ENCODE data around the gene ACAA2.

ACAA2 gene

DNA sequence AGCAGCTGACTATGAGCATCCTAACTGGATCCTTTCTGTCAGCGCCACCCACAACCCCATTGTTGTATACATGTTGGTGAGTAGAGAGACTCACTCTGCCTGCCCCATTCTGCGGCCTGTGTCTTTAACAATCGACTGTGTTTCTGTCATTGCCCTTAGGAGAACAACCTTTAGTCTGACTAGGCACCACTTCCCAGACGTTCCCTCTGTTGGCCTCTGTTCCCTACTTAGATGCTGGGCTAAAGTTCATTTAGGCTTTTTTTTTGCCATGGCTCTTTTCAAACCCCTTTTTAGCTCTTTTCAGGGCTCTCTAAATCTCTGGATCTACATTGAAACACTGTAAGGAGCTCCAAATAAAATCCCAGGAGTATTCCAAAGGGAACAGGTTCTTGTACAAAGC is 20.5 kb upstream of the ACAA2 start:
- Histone ChIP-seq H3K27ac (no peak overlapping the region), H3K36me3 (no peaks in the 10 kb centered on the region)
- TF ChIP-seq, protein P1, sequence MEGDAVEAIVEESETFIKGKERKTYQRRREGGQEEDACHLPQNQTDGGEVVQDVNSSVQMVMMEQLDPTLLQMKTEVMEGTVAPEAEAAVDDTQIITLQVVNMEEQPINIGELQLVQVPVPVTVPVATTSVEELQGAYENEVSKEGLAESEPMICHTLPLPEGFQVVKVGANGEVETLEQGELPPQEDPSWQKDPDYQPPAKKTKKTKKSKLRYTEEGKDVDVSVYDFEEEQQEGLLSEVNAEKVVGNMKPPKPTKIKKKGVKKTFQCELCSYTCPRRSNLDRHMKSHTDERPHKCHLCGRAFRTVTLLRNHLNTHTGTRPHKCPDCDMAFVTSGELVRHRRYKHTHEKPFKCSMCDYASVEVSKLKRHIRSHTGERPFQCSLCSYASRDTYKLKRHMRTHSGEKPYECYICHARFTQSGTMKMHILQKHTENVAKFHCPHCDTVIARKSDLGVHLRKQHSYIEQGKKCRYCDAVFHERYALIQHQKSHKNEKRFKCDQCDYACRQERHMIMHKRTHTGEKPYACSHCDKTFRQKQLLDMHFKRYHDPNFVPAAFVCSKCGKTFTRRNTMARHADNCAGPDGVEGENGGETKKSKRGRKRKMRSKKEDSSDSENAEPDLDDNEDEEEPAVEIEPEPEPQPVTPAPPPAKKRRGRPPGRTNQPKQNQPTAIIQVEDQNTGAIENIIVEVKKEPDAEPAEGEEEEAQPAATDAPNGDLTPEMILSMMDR (IDR thresholded peaks at IDR 0.05) = no peak

DNA sequence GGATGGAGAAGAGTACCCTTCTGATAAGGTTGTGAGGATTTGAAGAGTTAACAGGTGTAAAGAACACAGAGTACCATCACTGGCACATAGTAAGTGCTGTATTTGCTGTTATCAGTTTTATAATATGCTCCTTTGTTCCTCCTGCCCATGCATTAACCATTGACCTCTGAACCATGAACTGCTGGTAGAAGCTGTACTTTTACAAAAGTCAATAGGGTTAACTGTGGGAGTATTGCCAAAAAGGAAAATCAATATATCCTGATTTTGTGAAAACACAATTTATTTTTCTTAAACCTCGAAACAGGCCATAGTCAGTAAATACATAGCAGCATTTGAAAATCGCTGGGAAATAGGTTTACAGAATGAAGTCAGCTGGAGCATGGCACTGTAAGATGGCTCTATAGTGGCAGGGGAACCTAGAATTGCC is 18.9 kb upstream of the ACAA2 start:
- peaks cover 11% of the 10 kb centered on the region for H3K27me3 ChIP-seq
- TF ChIP-seq, protein P1 (IDR thresholded peaks at IDR 0.05) = no peak
- H3K9me3 ChIP-seq = no peaks in the 10 kb centered on the region
- H3K36me3 ChIP-seq = no peaks in the 10 kb centered on the region
- no peak overlapping the region for H3K4me3 ChIP-seq (ENCODE audit: low read depth in 1 of 2, low read length in 1 of 2)
- H3K27ac ChIP-seq = no peak overlapping the region
- H3K4me1 ChIP-seq (ENCODE audit: control insufficient read depth in 1 of 2, insufficient read depth in 1 of 2, low read depth in 1 of 2, low read length in 1 of 2) = no peaks in the 10 kb centered on the region

More for the DNA sequence above, 20.5 kb upstream of the ACAA2 start:
- Histone ChIP-seq H3K4me3 (ENCODE audit: low read depth in 1 of 2, low read length in 1 of 2) (no peak overlapping the region), H3K4me1 (ENCODE audit: control insufficient read depth in 1 of 2, insufficient read depth in 1 of 2, low read depth in 1 of 2, low read length in 1 of 2) (no peaks in the 10 kb centered on the region), H3K9me3 (no peaks in the 10 kb centered on the region), H3K27me3 (peaks cover 11% of the 10 kb centered on the region)

DNA sequence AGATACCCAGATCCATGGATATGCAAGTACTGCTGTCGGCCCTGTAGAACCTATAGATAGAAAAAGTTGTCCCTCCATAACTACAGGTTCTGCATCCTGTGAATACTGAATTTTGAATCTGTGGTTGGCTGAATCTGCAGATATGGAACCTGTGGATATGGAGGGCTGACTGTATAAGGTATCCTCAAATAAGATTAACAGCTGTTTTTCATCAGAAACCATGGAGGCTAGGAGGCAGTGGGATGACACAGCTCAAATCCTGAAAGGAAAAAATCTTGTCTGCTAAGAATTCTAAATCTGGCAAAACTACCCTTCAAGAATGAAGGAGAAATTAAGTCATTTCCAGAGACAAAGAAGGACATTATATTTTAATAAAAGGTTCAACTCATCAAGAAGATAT is 14.7 kb upstream of the ACAA2 start:
- no peaks in the 10 kb centered on the region for H3K36me3 ChIP-seq

DNA sequence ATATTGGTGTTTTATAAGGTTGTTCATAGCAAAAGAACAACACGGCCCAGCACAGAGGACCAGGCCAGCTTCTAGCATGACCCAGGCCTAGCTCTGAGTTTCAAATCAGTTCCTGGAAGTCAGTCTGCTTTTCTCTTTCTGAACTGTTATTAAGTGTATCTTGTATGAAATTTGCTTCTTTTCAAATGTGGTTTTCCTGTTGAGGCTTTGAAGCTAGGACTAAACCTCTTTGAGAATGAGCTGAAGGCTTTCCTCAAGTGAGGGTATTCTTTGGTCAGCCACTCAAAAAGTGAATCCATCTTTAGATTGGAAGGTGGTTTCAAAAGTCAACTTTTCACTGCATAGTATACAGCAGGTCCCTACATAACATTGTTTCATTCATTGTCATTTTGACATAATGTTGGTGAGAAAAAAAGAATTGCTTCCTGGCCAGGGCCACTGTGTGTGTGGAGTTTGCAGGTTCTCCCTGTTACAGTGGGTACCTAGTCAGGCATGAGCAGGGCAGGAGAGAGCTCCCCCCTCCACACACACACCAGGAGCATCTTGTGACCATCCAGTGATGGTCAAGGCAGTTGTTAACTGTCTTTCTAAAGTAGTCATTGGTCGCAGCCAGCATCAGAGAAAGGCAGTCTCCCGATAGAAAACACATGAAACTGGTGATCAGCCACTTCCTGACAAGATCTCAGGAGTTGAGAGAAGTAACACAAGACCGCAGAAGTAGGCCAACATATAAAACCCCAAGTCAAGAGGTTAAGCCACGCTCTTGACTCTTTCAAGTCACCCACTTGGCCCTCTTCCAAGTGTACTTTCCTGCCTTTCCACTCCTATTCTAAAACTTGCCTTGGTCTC is 6.7 kb upstream of the ACAA2 start:
- Histone ChIP-seq H3K4me3 (ENCODE audit: low read depth in 1 of 2, low read length in 1 of 2) (no peak overlapping the region), H3K9me3 (no peaks in the 10 kb centered on the region), H3K36me3 (no peaks in the 10 kb centered on the region), H3K27me3 (peaks cover 4% of the 10 kb centered on the region), H3K27ac (no peak overlapping the region), H3K4me1 (ENCODE audit: control insufficient read depth in 1 of 2, insufficient read depth in 1 of 2, low read depth in 1 of 2, low read length in 1 of 2) (no peaks in the 10 kb centered on the region)
- TF ChIP-seq, protein P1 (IDR thresholded peaks at IDR 0.05) = no peak

More for the DNA sequence above, 14.7 kb upstream of the ACAA2 start:
- no peaks in the 10 kb centered on the region for H3K9me3 ChIP-seq
- TF ChIP-seq, protein P1 (IDR thresholded peaks at IDR 0.05) = no peak
- H3K4me1 ChIP-seq (ENCODE audit: control insufficient read depth in 1 of 2, insufficient read depth in 1 of 2, low read depth in 1 of 2, low read length in 1 of 2) = no peaks in the 10 kb centered on the region
- no peak overlapping the region for H3K27ac ChIP-seq
- H3K27me3 ChIP-seq = no peaks in the 10 kb centered on the region
- H3K4me3 ChIP-seq (ENCODE audit: low read depth in 1 of 2, low read length in 1 of 2) = no peak overlapping the region

DNA sequence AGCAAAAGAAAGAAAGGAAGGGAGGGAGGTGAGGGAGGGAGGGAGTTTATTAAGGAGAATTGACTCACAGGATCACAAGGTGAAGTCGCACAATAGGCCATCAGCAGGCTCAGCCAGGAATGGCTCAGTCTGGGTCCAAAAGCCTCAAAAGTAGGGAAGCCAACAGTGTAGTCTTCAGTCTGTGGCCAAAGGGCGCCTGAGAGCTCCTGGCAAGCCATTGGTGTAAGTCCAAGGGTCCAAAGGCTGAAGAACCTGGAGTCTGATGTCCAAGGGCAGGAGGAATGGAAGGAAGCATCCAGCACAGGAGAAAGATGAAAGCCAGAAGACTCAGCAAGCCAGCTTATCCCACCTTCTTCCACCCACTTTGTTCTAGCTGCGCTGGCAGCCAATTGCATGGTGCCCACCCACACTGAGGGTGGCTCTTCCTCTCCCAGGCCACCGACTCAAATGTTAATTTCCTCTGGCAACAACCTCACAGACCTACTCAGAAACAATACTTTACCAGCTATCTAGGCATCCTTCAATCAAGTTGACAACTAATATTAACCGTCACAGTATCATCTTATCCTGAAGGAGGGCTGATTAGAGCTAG is 5.8 kb upstream of the ACAA2 start:
- Histone ChIP-seq H3K4me1 (ENCODE audit: control insufficient read depth in 1 of 2, insufficient read depth in 1 of 2, low read depth in 1 of 2, low read length in 1 of 2) (peaks cover 3 to 5% of the 10 kb centered on the region in 2 experiments), H3K4me3 (ENCODE audit: low read depth in 1 of 2, low read length in 1 of 2) (no peak overlapping the region)
- TF ChIP-seq, protein P1 (IDR thresholded peaks at IDR 0.05) = no peak

More for the DNA sequence above, 5.8 kb upstream of the ACAA2 start:
- Histone ChIP-seq H3K36me3 (no peaks in the 10 kb centered on the region), H3K9me3 (no peaks in the 10 kb centered on the region), H3K27me3 (peaks cover 9% of the 10 kb centered on the region), H3K27ac (no peak overlapping the region)

All from neutrophil (primary cell).